NB4 (cell line): Measurements from ENCODE around the gene CMSS1.
"Not testable (repeated sequence)": the region's sequence is repeated elsewhere in the genome, so short reads cannot be mapped to it uniquely, and the experiment has no call there.

Experiments
- CTCF ChIP-seq: IDR thresholded peaks from one replicate; pipeline ENCODE4 v1.5.1; 2012; ENCODE audit warnings: low read depth, low read length
- POLR2A ChIP-seq: IDR thresholded peaks from 2 replicates; pipeline ENCODE4 v1.6.1; 2011; ENCODE audit warnings: mild to moderate bottlenecking; ENCODE audit not compliant: insufficient read length; ENCODE audit errors: extremely low read depth

GRCh38 chr3:100096286-100096685 lies 278.6 kb downstream of the CMSS1 start:
- not testable (repeated sequence) for TF ChIP-seq CTCF, POLR2A
